Measurements from ENCODE around the gene MTMR4.
"Not testable (repeated sequence)": the region's sequence is repeated elsewhere in the genome, so short reads cannot be mapped to it uniquely, and the experiment has no call there.

Gene MTMR4

DNA sequence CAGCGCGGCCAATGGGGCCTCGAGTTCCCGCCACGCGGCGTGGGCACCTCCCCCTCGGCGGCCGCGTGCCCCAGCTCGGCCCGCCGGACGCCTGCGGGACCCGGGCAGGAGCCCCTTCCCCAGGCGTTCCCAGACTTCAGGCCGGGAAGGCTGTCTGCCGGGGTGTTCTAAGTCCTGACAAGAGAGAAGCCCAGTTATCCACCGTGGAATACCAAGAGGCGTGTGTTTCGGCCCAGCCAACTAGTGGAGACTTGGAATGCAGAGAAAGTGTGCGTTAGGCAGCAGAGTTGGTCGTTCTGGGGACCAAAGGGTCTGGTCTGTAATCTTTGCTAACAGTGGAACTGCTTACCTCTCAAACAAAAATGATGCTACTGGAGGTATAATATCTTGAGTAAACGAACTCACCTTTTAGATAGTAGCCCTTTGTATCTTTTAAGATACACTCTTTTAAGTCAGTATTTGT lies 26.0 kb downstream of the MTMR4 start:
- DNase-seq, result no peak

DNA sequence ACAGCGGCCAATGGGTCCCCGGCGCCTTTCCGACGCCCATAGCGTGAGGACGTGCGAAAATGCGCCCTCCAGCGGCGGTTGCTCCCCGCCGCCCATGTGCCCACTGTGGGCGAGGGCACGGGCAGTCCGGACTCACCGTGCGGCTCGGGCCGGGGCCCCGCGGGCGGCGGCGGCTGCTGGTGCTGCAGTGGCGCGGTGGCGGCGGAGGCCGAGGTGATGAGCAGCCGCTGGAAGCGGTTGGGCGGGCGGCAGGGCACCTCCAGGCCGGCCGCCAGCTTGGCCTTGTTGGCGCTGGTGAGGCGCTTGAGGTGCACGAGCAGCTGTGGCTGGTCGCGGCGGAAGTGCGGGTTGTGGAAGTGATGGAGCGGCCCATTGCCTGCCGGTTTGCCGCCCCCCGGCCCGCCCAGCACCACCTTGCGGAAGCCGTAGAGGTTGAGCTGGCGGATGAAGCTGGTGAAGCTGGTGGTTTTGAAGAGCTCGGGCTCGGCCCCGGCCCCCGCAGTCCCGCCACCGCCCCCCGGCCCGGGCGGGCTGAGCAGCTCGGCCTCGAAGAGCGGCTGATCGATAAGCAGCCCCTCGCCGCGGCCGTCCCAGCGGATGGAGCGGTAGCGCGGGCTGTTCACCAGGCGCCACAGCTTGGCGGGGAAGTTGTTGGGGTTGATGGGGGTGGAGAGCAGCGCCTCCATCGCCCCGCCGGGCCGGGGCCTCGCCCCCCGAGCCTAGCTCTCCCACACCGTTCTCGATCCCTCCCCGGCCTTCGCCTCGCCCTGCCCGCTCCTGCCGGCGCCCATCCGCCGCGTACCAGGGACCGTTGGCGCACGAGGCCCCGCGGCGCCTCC lies 26.6 kb downstream of the MTMR4 start, which contains the start of gene HSF5:
Gene HSF5, minus strand, starts transcription at position 820 of the 839 bp plus-strand sequence. Its CDS starts 134 bp downstream, at position 686.
- DNase-seq, result peak; percentile 81

- DNase-seq, result no peak
Observed at GRCh38 chr17:58484600-58484999, 29.8 kb downstream of the MTMR4 start.

DNA sequence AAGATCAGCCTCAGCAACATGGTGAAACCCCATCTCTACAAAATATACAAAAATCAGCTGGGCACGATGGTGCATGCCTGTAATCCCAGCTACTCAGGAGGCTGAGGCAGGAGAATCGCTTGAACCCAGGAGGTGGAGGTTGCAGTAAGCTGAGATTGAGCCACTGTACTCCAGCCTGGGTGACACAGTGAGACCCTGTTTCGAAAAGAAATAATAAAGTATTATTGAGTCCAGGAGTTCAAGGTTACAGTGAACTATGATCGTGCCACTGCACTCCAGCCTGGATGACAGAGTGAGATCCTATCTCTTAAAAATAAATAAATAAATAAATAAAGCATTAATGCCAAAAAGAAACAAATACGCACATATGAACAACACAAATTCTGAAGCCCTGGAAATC lies 32.6 kb downstream of the MTMR4 start:
- not testable (repeated sequence) for DNase-seq

- DNase-seq, result no peak
Observed at GRCh38 chr17:58480090-58480489, 34.3 kb downstream of the MTMR4 start.

DNA sequence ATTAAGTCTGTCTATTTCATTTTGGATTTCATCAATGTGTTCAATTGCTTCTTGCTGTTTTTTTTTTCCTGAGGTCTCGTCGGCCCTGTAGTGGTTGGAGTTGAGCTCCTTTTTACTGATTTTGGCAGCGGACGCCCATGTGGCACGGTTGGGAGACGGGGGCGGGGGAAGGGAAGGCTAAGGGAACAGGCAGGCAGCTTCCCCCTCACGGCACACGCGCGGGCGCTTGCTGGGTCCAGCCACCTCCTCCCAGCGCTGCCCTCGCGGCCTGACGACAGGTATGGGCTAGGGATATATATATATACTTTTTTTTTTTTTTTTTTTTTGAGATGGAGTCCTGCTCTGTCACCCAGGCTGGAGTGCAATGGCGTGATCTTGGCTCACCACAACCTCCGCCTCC lies 37.6 kb downstream of the MTMR4 start:
- DNase-seq, result no peak

DNA sequence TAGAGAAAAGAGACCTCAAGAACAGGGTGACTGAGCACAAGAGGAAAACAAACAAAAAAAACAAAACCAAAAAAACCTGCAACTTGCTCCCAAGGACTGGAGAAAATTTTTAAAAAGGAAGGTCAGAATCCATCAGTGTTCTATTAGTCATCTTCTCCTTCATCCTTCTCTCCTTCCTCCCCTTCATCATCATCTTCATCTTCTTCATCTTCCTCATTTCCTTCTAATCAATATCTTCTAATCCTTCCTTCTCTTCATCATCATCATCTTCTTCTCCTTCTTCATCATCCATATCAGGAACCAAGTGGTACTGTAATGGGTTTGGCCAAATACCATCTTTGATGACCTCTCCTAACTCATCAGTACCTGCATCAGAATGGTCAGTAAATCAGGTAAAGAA lies 38.5 kb downstream of the MTMR4 start:
- DNase-seq, result no peak

DNA sequence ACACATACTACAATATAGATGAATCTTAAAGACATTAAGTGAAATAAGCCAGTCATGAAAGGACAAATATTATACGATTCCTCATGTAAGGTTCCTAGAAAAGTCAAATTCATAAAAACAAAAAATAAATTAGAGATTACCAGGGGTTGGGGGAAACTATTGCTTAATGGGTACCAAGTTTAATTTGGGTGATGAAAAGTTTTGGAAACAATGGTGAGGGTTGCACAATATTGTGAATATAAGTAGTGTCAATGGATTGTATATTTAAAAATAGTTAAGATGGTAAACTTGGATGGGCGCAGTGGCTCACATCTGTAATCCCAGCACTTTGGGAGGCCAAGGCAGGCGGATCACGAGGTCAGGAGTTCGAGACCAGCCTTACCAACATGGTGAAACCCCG lies 44.1 kb downstream of the MTMR4 start:
- DNase-seq, result no peak

GRCh38 chr17:58468944-58469343 lies 45.5 kb downstream of the MTMR4 start:
- no peak for DNase-seq

DNA sequence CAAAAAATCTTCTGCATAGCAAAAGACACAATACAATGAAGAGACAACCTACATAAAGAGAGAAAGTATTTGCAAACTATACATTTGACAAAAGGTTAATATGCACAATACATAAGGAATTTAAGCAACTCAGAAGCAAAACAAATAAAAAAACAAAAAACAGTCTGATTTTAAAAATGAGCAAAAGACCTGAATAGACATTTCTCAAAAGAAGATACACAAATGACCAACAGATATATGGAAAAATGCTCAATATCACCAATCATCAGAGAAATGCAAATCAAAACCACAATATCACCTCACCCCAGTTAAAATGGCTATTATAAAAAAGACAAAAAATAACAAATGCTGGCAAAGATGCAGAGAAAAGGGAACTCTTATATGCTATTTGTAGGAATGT lies 58.9 kb downstream of the MTMR4 start:
- no peak for DNase-seq

- DNase-seq, result no peak
Observed at GRCh38 chr17:58452738-58453137, 61.7 kb downstream of the MTMR4 start.

- peak; percentile 66 for DNase-seq
Observed at GRCh38 chr17:58447039-58447975, 67.1 kb downstream of the MTMR4 start.

DNA sequence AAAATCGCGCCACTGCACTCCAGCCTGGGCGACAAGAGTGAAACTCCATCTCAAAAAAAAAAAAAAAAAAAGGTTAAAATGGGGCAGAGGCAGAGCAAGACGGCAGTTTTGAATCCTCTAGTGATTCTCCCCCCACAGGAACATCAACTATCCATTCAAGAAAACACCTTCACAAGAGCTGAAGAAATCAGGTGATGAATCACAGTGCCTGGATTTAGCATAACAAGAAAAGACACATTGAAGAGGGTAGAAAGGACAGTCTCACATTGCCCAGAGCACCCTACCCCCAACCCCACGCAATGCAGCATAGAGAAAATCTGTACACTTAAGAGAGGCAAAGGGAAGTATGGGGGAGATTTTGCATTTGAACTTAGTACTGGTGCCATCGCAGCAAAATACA lies 68.4 kb downstream of the MTMR4 start:
- no peak for DNase-seq

Measured in CD4-positive, alpha-beta T cell treated with Interferon gamma for 1 hour (primary cell).